HepG2 (cell line): ENCODE results near the gene FAM149A. TPM values are rescaled to one million over a fixed set of nuclear protein-coding genes. Genes with fewer than 3 reads are reported as not detected.

ENCODE experiments used
- BATF2 ChIP-seq: sonication (generic); formaldehyde crosslinking; IDR thresholded peaks from 2 replicates; pipeline ENCODE4 v1.8.0; 2022; ENCODE audit warnings: mild to moderate bottlenecking, missing genetic modification reagents, moderate library complexity
- CERS6 ChIP-seq: sonication (generic); formaldehyde crosslinking; IDR thresholded peaks from 2 replicates; pipeline ENCODE4 v1.5.0; 2020; ENCODE audit warnings: missing genetic modification reagents
- FOXC1 ChIP-seq: sonication (generic); formaldehyde crosslinking; IDR thresholded peaks from 2 replicates; pipeline ENCODE4 v1.8.0; 2022; ENCODE audit warnings: mild to moderate bottlenecking, missing genetic modification reagents, borderline replicate concordance
- GABPB1 ChIP-seq: IDR thresholded peaks from 2 replicates; pipeline ENCODE4 v1.6.1; 2016; ENCODE audit warnings: mild to moderate bottlenecking, missing genetic modification reagents, moderate library complexity, missing compliant biosample characterization
- LCORL ChIP-seq, 2 experiments: fragments of 450-650 bp in 1 of 2; sonication (generic) in 1 of 2; formaldehyde crosslinking in 1 of 2; IDR thresholded peaks; 2 replicates each; pipeline versions ENCODE4 v1.5.0 to v1.6.1; 2017 to 2020; ENCODE audit warnings: antibody characterized with exemption in 1 of 2, missing genetic modification reagents in 1 of 2
- NFRKB ChIP-seq: fragments of 450-650 bp; IDR thresholded peaks from 2 replicates; pipeline ENCODE4 v1.6.1; 2017
- NR2F2 ChIP-seq: IDR thresholded peaks from 2 replicates; pipeline ENCODE4 v1.6.1; 2012; ENCODE audit warnings: low read depth, inconsistent platforms, borderline replicate concordance
- PLSCR1 ChIP-seq: sonication (generic); formaldehyde crosslinking; IDR thresholded peaks from 2 replicates; pipeline ENCODE4 v1.5.0; 2020; ENCODE audit warnings: missing genetic modification reagents, mild to moderate bottlenecking, borderline replicate concordance
- POLR2G ChIP-seq: fragments of 200-400 bp; formaldehyde crosslinking; IDR thresholded peaks from 2 replicates; pipeline ENCODE4 v1.6.1; 2018; ENCODE audit warnings: mild to moderate bottlenecking, low read depth, low read length, moderate library complexity
- PPARG ChIP-seq: conservative IDR thresholded peaks from 2 replicates; pipeline ENCODE4 v1.6.1; 2016; ENCODE audit warnings: missing biosample characterization, missing genetic modification reagents
- SOX5 ChIP-seq: IDR thresholded peaks from 2 replicates; pipeline ENCODE4 v1.6.1; 2016; ENCODE audit warnings: borderline replicate concordance
- SP4 ChIP-seq: sonication (generic); formaldehyde crosslinking; IDR thresholded peaks from 2 replicates; pipeline ENCODE4 v1.8.1; 2023; ENCODE audit warnings: mild to moderate bottlenecking, missing genetic modification reagents
- TCF12 ChIP-seq, 2 experiments: fragments of 450-650 bp in 1 of 2; sonication (generic) in 1 of 2; formaldehyde crosslinking in 1 of 2; IDR thresholded peaks; 2 replicates each; pipeline versions ENCODE4 v1.6.1 to v1.8.0; 2017 to 2022; ENCODE audit warnings: antibody characterized with exemption in 1 of 2, mild to moderate bottlenecking in 1 of 2, missing genetic modification reagents in 1 of 2, moderate library complexity in 1 of 2
- U2AF1 ChIP-seq: fragments of 200-400 bp; formaldehyde crosslinking; optimal IDR thresholded peaks from 2 replicates; pipeline ENCODE3; 2017; ENCODE audit warnings: mild to moderate bottlenecking, low read depth, low read length
- ZBTB26 ChIP-seq: IDR thresholded peaks from 2 replicates; pipeline ENCODE4 v1.6.1; 2016; ENCODE audit warnings: missing compliant biosample characterization, missing genetic modification reagents, borderline replicate concordance
- ZBTB46 ChIP-seq: sonication (generic); formaldehyde crosslinking; IDR thresholded peaks from 2 replicates; pipeline ENCODE4 v1.4.0; 2020; ENCODE audit warnings: mild to moderate bottlenecking, missing genetic modification reagents, borderline replicate concordance
- ZFP90 ChIP-seq: sonication (generic); formaldehyde crosslinking; IDR thresholded peaks from 2 replicates; pipeline ENCODE4 v1.8.0; 2022; ENCODE audit warnings: missing genetic modification reagents, mild to moderate bottlenecking, inconsistent platforms, borderline replicate concordance
- ZIK1 ChIP-seq: sonication (generic); formaldehyde crosslinking; IDR thresholded peaks from 2 replicates; pipeline ENCODE4 v1.5.0; 2020; ENCODE audit warnings: mild to moderate bottlenecking, low read depth, missing genetic modification reagents, borderline replicate concordance
- ZNF224 ChIP-seq: sonication (generic); formaldehyde crosslinking; IDR thresholded peaks from 2 replicates; pipeline ENCODE4 v1.5.0; 2020; ENCODE audit warnings: mild to moderate bottlenecking, missing genetic modification reagents
- ZNF350 ChIP-seq: sonication (generic); formaldehyde crosslinking; IDR thresholded peaks from 2 replicates; pipeline ENCODE4 v1.4.0; 2020; ENCODE audit warnings: mild to moderate bottlenecking, low read depth, missing genetic modification reagents, borderline replicate concordance
- ZNF562 ChIP-seq: sonication (generic); formaldehyde crosslinking; IDR thresholded peaks from 2 replicates; pipeline ENCODE4 v1.8.0; 2022; ENCODE audit warnings: missing genetic modification reagents, borderline replicate concordance
- ZNF790 ChIP-seq: sonication (generic); formaldehyde crosslinking; IDR thresholded peaks from 2 replicates; pipeline ENCODE4 v1.8.0; 2022; ENCODE audit warnings: missing genetic modification reagents, mild to moderate bottlenecking, borderline replicate concordance
- polyA plus RNA-seq, 8 experiments: library from polyadenylated mRNA; depleted of rRNA in 3 of 8; stranded (reverse) in 7 of 8; unstranded in 1 of 8; fragments of >200 nt; fragmentation: Illumina TruSeq in 4 of 8; extraction: Trizol in 4 of 8; gene quantifications; 2 replicates each; pipeline versions ENCODE4 v1.2.1 to v1.2.3, GENCODE V29; 2011 to 2016; ENCODE audit warnings: low read depth in 4 of 8, missing spikeins in 1 of 8, mixed read lengths in 1 of 8; ENCODE audit not compliant: insufficient read depth in 1 of 8
- total RNA-seq, 5 experiments: library from RNA; depleted of rRNA; stranded (reverse); fragments of >200 nt; fragmentation: Illumina TruSeq; extraction: Trizol; gene quantifications; 2 replicates each; pipeline ENCODE4 v1.2.3, GENCODE V29; 2016; ENCODE audit warnings: low read depth in 1 of 5

FAM149A gene
- total and polyA plus RNA-seq, 2 of the 13 experiments (the other 11 are each of a cell fraction or from before 2014, with no cell fraction given) = not detected

GRCh38 chr4:186191200-186192065 is 86.9 kb downstream of the FAM149A start, which contains the start of gene CYP4V2 (continued):
- 0 out of 2 replicates have a peak, but pooled peaks have one; percentile 35 for TF ChIP-seq ZIK1 (CRISPR knock-in tag)
- TF ChIP-seq ZBTB26 (CRISPR knock-in tag) = 0 out of 2 replicates have a peak, but pooled peaks have one; percentile 20
- peak; percentile 35 for TF ChIP-seq U2AF1
- peak; percentile 37; the same call in 1 of the 2 replicates for TF ChIP-seq SOX5 (CRISPR knock-in tag)
- no peak for TF ChIP-seq CERS6 (CRISPR knock-in tag)
- TF ChIP-seq NR2F2 = peak; percentile 80; the same call in 1 of the 2 replicates
- peak; percentile 72; the same call in 1 of the 2 replicates for TF ChIP-seq SP4 (CRISPR knock-in tag)
- TF ChIP-seq FOXC1 = peak; percentile 60; the same call in 1 of the 2 replicates
- peak; percentile 52; the same call in 1 of the 2 replicates for TF ChIP-seq ZNF350 (CRISPR knock-in tag)
- peak; percentile 62 for TF ChIP-seq PPARG
- TF ChIP-seq PLSCR1 (CRISPR knock-in tag) = peak; percentile 76; the same call in 1 of the 2 replicates
- TF ChIP-seq LCORL (IDR thresholded peaks at IDR 0.05) = no peak
- peak; percentile 36; the same call in 1 of the 2 replicates for TF ChIP-seq LCORL (CRISPR knock-in tag; IDR thresholded peaks at IDR 0.05)
- peak; percentile 77 for TF ChIP-seq ZFP90 (CRISPR knock-in tag)
- TF ChIP-seq BATF2 (CRISPR knock-in tag) = peak; percentile 49; the same call in 1 of the 2 replicates
- no peak for TF ChIP-seq ZNF790 (CRISPR knock-in tag)
- no peak for TF ChIP-seq TCF12 (IDR thresholded peaks at IDR 0.05)
- TF ChIP-seq TCF12 (CRISPR knock-in tag; IDR thresholded peaks at IDR 0.05) = peak; percentile 91
- 0 out of 2 replicates have a peak, but pooled peaks have one; percentile 26 for TF ChIP-seq ZNF224 (CRISPR knock-in tag)
- TF ChIP-seq ZNF562 = no peak
- peak; percentile 95 for TF ChIP-seq GABPB1 (CRISPR knock-in tag)
- peak; percentile 77 for TF ChIP-seq POLR2G
- no peak; the same call in 1 of the 2 replicates for TF ChIP-seq ZBTB46
- no peak for TF ChIP-seq NFRKB
